ENCODE measurements around the gene ZFP92. TPM values are rescaled to one million over a fixed set of nuclear protein-coding genes. Genes with fewer than 3 reads are reported as not detected.
A peak's percentile ranks its signal among the peaks of the same experiment; 100 is the strongest.

The ZFP92 gene
- total RNA-seq, 1 donor from 2014 or later: 0.65 TPM

DNA sequence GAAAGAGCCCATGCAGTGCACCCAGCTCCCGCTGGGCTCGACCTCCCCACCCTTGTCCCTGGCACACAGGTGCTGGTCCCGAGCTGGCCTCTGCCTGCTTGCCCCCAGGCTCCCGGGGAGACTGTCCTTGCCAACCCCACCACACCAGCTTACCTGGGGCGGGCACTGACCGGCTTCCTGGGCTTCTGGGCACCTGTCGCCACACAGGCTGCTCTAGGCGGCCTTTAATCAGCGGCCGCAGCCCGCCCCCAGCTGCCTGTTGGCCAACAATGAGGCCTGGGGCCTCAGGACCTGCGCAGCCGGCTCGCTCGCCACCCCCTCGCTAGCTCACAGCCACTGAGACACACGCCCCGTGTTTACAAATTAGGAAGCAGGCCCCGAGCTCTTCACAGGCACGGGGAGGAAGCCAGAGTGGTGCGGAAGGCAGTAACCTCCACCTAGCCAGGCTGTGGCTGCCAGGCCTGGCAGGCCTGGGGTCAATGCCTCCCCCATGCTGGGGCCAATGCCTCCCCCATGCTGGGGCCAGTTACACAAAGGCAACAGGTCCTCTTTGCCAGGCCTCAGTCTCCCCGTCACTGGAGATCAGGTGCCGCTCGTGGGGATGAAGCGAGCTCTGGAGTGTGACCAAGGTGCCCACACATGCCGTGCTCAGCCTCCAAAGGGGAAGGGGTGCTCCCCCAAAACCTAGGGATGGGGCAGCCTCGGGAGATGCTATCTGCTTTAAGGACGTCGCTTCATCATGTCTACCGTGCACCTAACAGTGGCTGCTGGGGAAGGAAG, 34.8 kb downstream of the ZFP92 start, which contains the start of gene TREX2:
Gene TREX2, minus strand, starts transcription at position 201 of the 780 bp plus-strand sequence. CDS start 626 bp downstream, outside the sequence.
- ATAC-seq (no peak), DNase-seq (ENCODE audit: missing footprints) (no peak)
- intact Hi-C loops (cut with DNase I): no loop called here

GRCh38 chrX:153446636-153446936, 35.3 kb downstream of the ZFP92 start:
- intact Hi-C loops (cut with DNase I): no loop called here
- no peak for DNase-seq (ENCODE audit: missing footprints)
- ATAC-seq: no peak

DNA sequence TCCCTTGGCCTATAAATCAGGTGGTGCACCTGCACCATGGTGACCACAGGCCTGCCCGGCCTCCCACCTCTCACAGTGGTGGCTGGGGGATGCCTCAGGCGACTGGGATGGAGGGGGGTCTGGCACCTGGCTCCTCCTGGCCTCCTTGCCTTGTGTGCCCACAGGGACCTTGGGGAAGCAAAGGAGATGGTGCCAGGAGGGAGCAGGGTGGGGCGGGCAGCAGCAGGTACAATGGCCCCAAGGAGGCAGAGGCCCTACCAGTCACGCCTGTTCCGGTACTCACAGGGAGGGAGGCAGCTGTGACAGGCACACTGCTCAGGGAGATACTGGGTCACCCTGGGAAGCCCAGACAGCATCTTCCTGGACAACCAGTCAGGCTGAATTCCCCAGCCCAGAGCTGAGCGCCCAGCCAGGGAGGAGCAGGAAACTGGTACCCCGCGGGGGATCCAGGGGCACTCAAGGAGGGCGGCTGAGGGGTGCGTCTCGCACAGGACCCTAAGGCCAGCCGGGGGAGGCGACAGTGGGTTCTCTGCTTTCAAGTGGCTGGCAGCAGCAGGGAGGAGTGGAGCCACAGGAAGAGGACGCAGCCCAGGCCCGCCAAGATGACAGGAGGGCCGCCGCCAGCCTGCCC, 35.8 kb downstream of the ZFP92 start:
- DNase-seq (ENCODE audit: missing footprints): no peak
- no peak for ATAC-seq
- intact Hi-C loops (cut with DNase I): no loop called here

- intact Hi-C loops (cut with DNase I): no loop called here
- no peak for ATAC-seq
- no peak for DNase-seq (ENCODE audit: missing footprints)
Observed at GRCh38 chrX:153447581-153447960, 36.3 kb downstream of the ZFP92 start.

DNA sequence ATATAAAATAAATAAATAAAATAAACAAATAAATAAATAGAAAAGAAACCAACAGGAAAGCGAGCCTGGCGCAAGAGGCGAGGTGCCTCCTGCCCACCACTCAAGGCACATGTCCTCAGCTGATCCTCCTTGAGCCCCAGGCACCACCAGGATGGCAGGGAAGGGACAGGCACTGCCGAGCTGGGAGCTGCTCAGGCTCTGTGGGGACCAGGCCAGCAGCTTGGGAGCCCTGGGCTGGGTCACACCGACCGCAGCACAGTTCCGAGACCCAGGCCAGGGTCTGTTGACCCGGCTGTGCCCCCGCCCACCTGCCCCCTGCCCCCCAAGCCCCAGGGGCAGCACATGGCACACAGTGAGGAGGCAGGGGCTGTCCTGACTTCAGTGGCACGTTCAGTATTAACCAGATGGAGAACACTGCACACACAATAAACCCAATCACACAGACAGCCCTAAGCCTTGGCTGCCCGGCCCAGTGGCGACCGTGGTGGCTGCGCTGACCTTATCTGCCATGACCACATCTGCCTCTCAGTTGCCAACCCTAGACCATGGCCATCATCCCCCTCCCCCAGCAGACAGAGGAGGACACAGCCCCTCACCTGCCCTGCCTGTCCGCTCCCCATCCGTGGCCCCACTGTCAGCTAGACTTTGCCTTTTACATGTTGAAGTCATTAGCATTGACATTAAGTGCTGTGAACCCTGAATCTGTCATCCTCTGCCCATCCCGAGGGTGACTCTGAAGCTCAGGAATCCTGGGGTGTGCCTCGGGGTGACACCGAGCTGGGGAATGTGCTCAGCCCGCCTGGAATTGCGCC, 37.5 kb downstream of the ZFP92 start:
- ATAC-seq (no peak), DNase-seq (ENCODE audit: missing footprints) (no peak)
- intact Hi-C loops (cut with DNase I): no loop called here

- ATAC-seq (no peak), DNase-seq (ENCODE audit: missing footprints) (no peak)
- intact Hi-C loops (cut with DNase I): no loop called here
Observed at GRCh38 chrX:153449368-153450113, 38.3 kb downstream of the ZFP92 start.

GRCh38 chrX:153450114-153450948, 39.1 kb downstream of the ZFP92 start:
- ATAC-seq: no peak
- intact Hi-C loops (cut with DNase I): no loop called here
- no peak for DNase-seq (ENCODE audit: missing footprints)

- ATAC-seq (no peak), DNase-seq (ENCODE audit: missing footprints) (no peak)
- intact Hi-C loops (cut with DNase I): no loop called here
Observed at GRCh38 chrX:153450949-153451277, 39.6 kb downstream of the ZFP92 start.

DNA sequence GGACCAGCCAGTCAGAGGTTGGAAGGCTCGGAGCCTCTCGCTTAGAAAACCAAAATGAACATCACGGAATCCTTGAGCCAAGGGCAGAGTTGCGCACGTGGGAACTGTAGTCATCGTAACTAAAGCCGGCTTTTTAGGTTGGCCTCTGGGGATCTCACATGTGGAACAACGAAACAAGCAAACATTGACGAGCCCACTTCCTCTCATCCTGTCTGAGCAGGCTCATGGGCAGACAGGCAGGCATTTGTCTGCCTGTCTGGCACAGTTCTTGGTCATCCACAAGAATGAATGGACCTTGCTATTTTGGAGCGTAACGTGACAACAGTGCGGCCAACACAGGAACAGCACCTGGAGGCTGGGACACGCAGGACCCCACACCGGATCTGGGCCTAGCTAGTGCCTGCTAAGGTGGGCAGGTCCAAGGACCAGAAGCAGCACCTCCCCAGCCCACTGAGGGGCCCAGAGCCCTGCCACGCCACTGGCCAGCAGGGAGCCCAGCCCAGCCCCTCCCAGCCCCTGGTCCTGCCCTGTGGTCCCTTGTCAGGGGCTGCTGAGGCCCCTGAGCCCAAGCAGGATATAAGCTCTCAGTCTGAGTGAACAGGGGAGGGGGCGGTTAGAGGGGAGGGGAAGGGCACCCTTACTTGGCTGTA, 43.8 kb downstream of the ZFP92 start:
- ATAC-seq (no peak), DNase-seq (ENCODE audit: missing footprints) (no peak)
- intact Hi-C loops (cut with DNase I): no loop called here

- DNase-seq (ENCODE audit: missing footprints): no peak
- intact Hi-C loops (cut with DNase I): no loop called here
- ATAC-seq: no peak
Observed at GRCh38 chrX:153455571-153455970, 44.3 kb downstream of the ZFP92 start.

GRCh38 chrX:153456161-153456560, 44.9 kb downstream of the ZFP92 start:
- DNase-seq (ENCODE audit: missing footprints) (no peak), ATAC-seq (peak; percentile 76)
- intact Hi-C loops (cut with DNase I): no loop called here

DNA sequence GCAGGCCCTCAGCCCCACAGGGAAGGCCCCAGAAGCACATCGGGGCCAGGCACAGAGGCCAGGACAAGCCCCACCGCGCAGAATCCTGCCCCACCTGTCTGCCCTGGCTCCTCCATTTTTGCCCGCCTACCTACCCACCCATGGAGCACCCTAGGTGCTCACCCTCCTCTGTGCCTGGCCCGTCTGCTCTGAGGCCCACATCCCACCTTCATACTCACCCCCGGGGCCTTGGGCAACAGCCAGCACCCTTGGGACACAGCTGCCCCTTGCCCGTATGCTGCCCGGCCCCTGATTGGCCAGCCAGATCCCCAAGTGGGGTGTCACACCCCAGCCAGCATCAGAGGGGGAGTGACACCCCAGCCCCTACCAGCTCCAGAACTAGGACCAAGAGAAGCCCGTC, 45.4 kb downstream of the ZFP92 start:
- no peak for DNase-seq (ENCODE audit: missing footprints)
- no peak for ATAC-seq
- intact Hi-C loops (cut with DNase I): no loop called here

DNA sequence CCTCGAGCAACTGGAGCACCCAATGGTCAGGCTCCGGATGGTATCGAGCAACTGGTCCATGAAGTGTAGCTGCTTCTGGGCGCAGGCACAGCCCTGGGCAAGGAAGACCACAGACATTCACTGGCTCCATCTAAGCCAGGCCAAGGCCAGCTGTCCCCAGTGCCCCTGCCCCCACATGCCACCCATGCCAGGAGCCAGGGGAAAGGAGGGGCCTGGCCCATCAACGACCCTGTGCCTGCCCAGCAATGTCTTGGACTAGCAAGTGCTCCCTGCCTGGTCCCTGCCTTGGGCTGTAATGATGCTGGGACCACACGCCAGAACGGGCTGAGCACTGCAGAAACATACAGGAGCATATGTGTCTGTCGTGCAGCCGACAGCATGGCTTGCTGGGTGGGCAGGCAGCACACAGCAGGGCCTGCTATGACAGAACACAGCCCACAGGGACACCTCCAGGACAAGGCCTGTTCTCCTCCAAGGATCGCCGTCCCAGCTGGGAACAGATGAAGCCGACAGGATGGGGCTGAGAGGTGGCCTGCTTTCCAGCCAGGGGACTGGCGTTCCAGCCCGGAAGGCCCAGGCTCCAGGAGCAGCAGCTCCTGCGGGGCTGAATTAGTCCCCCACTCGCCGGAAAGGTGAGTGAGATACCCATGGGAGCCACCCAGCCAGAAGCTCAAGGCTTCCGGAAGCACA, 46.0 kb downstream of the ZFP92 start:
- intact Hi-C loops (cut with DNase I): no loop called here
- no peak for DNase-seq (ENCODE audit: missing footprints)
- ATAC-seq: no peak

GRCh38 chrX:153457827-153458466, 46.7 kb downstream of the ZFP92 start:
- no peak for ATAC-seq
- intact Hi-C loops (cut with DNase I): no loop called here
- DNase-seq (ENCODE audit: missing footprints): no peak

DNA sequence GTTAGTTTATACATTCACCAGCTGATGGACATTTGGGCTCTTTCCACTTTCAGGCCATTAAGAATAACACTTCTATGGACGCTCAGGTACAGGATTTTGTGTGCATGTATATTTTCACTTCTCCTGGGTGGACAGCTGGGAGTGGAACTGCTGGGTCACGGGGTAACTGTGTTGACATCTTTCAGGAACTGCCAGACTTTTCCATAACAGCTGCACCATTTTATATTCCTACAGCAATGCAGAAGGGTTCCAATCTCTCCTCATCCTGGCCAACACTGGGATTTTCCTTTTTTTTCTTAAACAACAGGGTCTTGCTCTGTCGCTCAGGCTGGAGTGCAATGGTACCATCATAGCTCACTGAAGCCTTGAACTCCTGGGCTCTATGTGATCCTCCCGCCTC, 47.2 kb downstream of the ZFP92 start:
- ATAC-seq (no peak), DNase-seq (ENCODE audit: missing footprints) (no peak)
- intact Hi-C loops (cut with DNase I): no loop called here

DNA sequence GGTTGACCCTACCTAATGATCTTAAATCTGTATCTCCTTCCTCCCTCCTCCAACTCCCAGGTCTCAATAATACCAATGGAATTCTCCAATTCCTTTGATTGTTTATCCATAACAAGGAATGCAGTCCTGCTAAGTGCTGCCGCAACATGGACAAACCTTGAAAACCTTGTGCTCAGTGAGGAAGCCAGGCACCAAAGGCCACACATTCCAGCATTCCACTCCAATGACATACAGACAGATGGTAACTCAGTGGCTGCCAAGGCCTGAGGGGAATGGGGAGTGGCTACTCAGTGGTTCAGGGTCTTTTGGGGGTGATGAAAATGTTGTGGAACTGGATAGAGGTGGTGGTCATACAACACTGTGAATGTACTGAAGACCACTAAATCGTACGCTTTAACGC, 48.7 kb downstream of the ZFP92 start:
- intact Hi-C loops (cut with DNase I): no loop called here
- no peak for ATAC-seq
- DNase-seq (ENCODE audit: missing footprints): no peak

- DNase-seq (ENCODE audit: missing footprints): no peak
- no peak for ATAC-seq
- intact Hi-C loops (cut with DNase I): no loop called here
Observed at GRCh38 chrX:153460826-153461225, 49.6 kb downstream of the ZFP92 start.

Data from Right ventricle myocardium inferior (tissue), 1 donor.